Small intestine (tissue), 7 donors: ENCODE measurements around the gene TENT4A. TPM values are rescaled to one million over a fixed set of nuclear protein-coding genes. Genes with fewer than 3 reads are reported as not detected.

Experiments used
- DNase-seq, 2 donors: peaks; one replicate each; pipeline versions ENCODE4 v3.0.0 to v3.0.0-alpha.2; 2013
- FAIRE-seq: peaks from 2 replicates; lab custom pipeline; 2012; peaks lifted over from hg19 to GRCh38; lab: Jason Lieb, UNC
- H3K27ac ChIP-seq, 3 donors: one replicate each; pipeline ENCODE4 v1.5.1; 2013; ENCODE audit warnings: low read length in 2 of 3, mild to moderate bottlenecking in 2 of 3, control low read depth in 1 of 3, inconsistent platforms in 1 of 3, low read depth in 1 of 3, moderate library complexity in 1 of 3
- H3K27me3 ChIP-seq, 3 donors: one replicate each; pipeline ENCODE4 v1.6.1; 2013; ENCODE audit warnings: low read length in 3 of 3, inconsistent platforms in 1 of 3; ENCODE audit not compliant: control insufficient read depth in 3 of 3, insufficient read depth in 3 of 3
- H3K36me3 ChIP-seq, 3 donors: one replicate each; pipeline ENCODE4 v1.6.1; 2013; ENCODE audit warnings: low read length in 3 of 3, inconsistent platforms in 1 of 3, low read depth in 1 of 3, mild to moderate bottlenecking in 1 of 3, moderate library complexity in 1 of 3; ENCODE audit not compliant: control insufficient read depth in 3 of 3, insufficient read depth in 2 of 3
- H3K4me1 ChIP-seq, 3 donors: one replicate each; pipeline ENCODE4 v1.6.1; 2013; ENCODE audit warnings: low read length in 2 of 3, inconsistent platforms in 1 of 3, low read depth in 1 of 3, mild to moderate bottlenecking in 1 of 3, moderate library complexity in 1 of 3; ENCODE audit not compliant: control insufficient read depth in 3 of 3, insufficient read depth in 2 of 3
- H3K4me3 ChIP-seq, 3 donors: one replicate each; pipeline ENCODE4 v1.5.1; 2013; ENCODE audit warnings: low read length in 3 of 3, control low read depth in 1 of 3, inconsistent platforms in 1 of 3, low read depth in 1 of 3, mild to moderate bottlenecking in 1 of 3, moderate library complexity in 1 of 3
- H3K9me3 ChIP-seq, 2 donors: one replicate each; pipeline ENCODE4 v1.6.1; 2013; ENCODE audit warnings: low read depth in 1 of 2, low read length in 1 of 2; ENCODE audit not compliant: control insufficient read depth in 2 of 2, insufficient read depth in 1 of 2
- WGBS, 3 donors: extraction: QIAGEN DNeasy Blood & Tissue Kit; methylation state at CpG; one replicate each; pipeline ENCODE4 v1.1.7; 2013; 5-methylcytosine and 5-hydroxymethylcytosine counted together
- polyA plus RNA-seq, 4 donors: library from polyadenylated mRNA; stranded (reverse) in 3 of 4; unstranded in 1 of 4; fragments of 200-250 nt in 3 of 4; fragments of 120-200 nt in 1 of 4; gene quantifications; one replicate each; pipeline versions ENCODE4 v1.2.1 to v1.2.3, GENCODE V29; 2013
- donor health status: healthy with polysubstance abuse.
- donor health status: control.
- donor health status: control.
- donor health status: Bipolar disorder and iron deficiency.
- donor health status: healthy.

The TENT4A gene
- polyA plus RNA-seq, 4 donors, result 8.6 to 19.0 (median 11.2) TPM

- DNase-seq (no peak), FAIRE-seq (no peak)
- no peaks in the 10 kb centered on the region for H3K9me3 ChIP-seq
- H3K4me3 ChIP-seq, result no peak overlapping the region
- no peaks in the 10 kb centered on the region for H3K27me3 ChIP-seq
- H3K27ac ChIP-seq, result no peak overlapping the region
- WGBS, 3 donors, result 93 to 97% (median 96%) methylated on average over 12 of the region's 12 CpGs
- H3K36me3 ChIP-seq, result peaks cover 8 to 61% (median 10%) of the 10 kb centered on the region in 3 donors
- peaks cover 0 to 3% (median 3%) of the 10 kb centered on the region in 3 donors for H3K4me1 ChIP-seq
These were observed 27.4 kb downstream of the TENT4A start for GRCh38 chr5:6740586-6741150.

GRCh38 chr5:6742081-6742758 lies 29.0 kb downstream of the TENT4A start:
- DNase-seq (no peak), FAIRE-seq (no peak)
- no peak overlapping the region for H3K4me3 ChIP-seq
- no peaks in the 10 kb centered on the region for H3K27me3 ChIP-seq
- H3K9me3 ChIP-seq, result no peaks in the 10 kb centered on the region
- H3K36me3 ChIP-seq, result peaks cover 8 to 60% (median 10%) of the 10 kb centered on the region in 3 donors
- WGBS, 3 donors, result 90 to 93% (median 90%) methylated on average over 13 of the region's 13 CpGs
- peaks cover 0 to 3% (median 0%) of the 10 kb centered on the region in 3 donors for H3K4me1 ChIP-seq
- no peak overlapping the region for H3K27ac ChIP-seq

- WGBS, 3 donors, result 85 to 88% (median 87%) methylated on average over 10 of the region's 10 CpGs
- no peak overlapping the region for H3K4me3 ChIP-seq
- peaks cover 0 to 3% (median 0%) of the 10 kb centered on the region in 3 donors for H3K4me1 ChIP-seq
- FAIRE-seq, result no peak
- no peak overlapping the region for H3K27ac ChIP-seq
- no peaks in the 10 kb centered on the region for H3K27me3 ChIP-seq
- peaks cover 8 to 57% (median 13%) of the 10 kb centered on the region in 3 donors for H3K36me3 ChIP-seq
- DNase-seq, result no peak
- H3K9me3 ChIP-seq, result no peaks in the 10 kb centered on the region
These were observed 29.9 kb downstream of the TENT4A start for GRCh38 chr5:6743161-6743560.

GRCh38 chr5:6744841-6745705 lies 31.8 kb downstream of the TENT4A start:
- Histone ChIP-seq H3K27me3 (no peaks in the 10 kb centered on the region), H3K36me3 (peaks cover 5 to 58% (median 7%) of the 10 kb centered on the region in 3 donors), H3K9me3 (no peaks in the 10 kb centered on the region), H3K27ac (no peak overlapping the region), H3K4me1 (peaks cover 0 to 3% (median 0%) of the 10 kb centered on the region in 3 donors), H3K4me3 (no peak overlapping the region)
- DNase-seq (no peak), FAIRE-seq (no peak)
- 73 to 77% (median 77%) methylated on average over 12 of the region's 12 CpGs for WGBS, 3 donors

DNA sequence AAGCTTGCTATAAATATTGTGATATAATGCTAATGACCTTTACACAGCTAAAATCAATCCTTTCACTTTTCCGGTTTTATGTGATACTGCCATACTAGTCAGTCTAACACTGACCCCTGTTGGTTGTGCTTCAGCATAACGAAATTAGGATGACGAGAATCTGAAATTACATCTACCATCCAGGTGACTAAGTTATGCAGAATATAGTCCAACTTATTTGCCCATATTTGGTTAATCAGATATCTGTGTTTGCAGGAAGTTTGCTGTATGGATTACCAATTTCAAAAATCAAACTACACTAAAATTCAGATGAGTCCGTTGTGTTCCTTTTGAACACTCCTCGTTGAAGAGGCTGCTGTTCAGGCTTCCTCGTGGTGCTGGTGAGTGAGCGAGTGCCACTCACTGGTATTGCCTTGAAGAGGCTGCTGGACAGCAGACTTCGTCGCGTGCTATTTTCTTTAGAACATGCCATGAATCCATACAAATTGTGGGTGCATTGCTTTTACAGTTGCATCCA lies 32.5 kb downstream of the TENT4A start:
- 64 to 66% (median 66%) methylated on average over 10 of the region's 10 CpGs for WGBS, 3 donors
- H3K4me1 ChIP-seq, result peaks cover 0 to 3% (median 0%) of the 10 kb centered on the region in 3 donors
- no peak overlapping the region for H3K27ac ChIP-seq
- peak; percentile 71 to 81 for DNase-seq
- no peaks in the 10 kb centered on the region for H3K27me3 ChIP-seq
- no peaks in the 10 kb centered on the region for H3K9me3 ChIP-seq
- H3K4me3 ChIP-seq, result no peak overlapping the region
- peaks cover 10 to 59% (median 11%) of the 10 kb centered on the region in 3 donors for H3K36me3 ChIP-seq
- no peak for FAIRE-seq

DNA sequence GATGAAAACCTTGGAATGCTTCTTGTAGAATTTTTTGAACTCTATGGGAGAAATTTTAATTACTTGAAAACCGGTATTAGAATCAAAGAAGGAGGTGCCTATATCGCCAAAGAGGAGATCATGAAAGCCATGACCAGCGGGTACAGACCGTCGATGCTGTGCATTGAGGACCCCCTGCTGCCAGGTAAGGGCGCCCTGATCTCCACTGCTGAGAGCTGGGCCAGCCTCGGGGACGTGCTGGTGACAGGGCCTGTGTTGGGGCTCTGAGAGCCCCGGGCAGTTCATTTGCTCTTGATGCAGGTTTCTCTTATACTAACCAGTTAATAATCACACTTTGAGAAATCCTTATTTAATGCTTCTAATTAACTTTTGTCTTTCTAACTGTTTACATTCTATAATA lies 33.0 kb downstream of the TENT4A start:
- Histone ChIP-seq H3K27ac (no peak overlapping the region), H3K4me1 (peaks cover 0 to 3% (median 0%) of the 10 kb centered on the region in 3 donors), H3K4me3 (no peak overlapping the region), H3K27me3 (no peaks in the 10 kb centered on the region), H3K36me3 (peaks cover 10 to 59% (median 15%) of the 10 kb centered on the region in 3 donors), H3K9me3 (no peaks in the 10 kb centered on the region)
- FAIRE-seq, result no peak
- DNase-seq, result no peak
- WGBS, 3 donors, result 89 to 95% (median 94%) methylated on average over 9 of the region's 9 CpGs

DNA sequence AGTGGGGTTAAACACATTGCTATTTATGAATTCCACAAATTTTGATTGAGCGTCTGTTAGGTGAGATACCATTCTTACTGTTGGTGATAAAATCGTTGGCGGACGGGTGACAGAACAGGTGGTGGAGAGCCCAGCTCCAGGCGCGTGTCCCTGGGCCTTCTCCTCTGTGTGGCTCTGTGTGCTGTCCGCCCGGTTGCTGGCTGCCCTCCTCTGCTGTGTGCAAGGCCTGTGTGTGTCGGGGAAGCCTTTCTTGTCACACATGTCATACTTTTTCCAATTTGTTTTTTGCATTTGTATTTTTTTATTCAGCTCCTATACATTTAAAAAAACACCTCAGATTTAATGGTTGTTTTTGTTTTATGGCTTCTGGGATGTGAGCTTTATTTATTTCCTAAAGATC lies 33.9 kb downstream of the TENT4A start:
- H3K9me3 ChIP-seq, result no peaks in the 10 kb centered on the region
- no peaks in the 10 kb centered on the region for H3K27me3 ChIP-seq
- H3K27ac ChIP-seq, result no peak overlapping the region
- 88 to 95% (median 88%) methylated on average over 9 of the region's 9 CpGs for WGBS, 3 donors
- DNase-seq (no peak), FAIRE-seq (no peak)
- H3K4me1 ChIP-seq, result peaks cover 0 to 3% (median 0%) of the 10 kb centered on the region in 3 donors
- H3K36me3 ChIP-seq, result peaks cover 12 to 60% (median 21%) of the 10 kb centered on the region in 3 donors
- H3K4me3 ChIP-seq, result no peak overlapping the region

- H3K27me3 ChIP-seq, result no peaks in the 10 kb centered on the region
- H3K9me3 ChIP-seq, result no peaks in the 10 kb centered on the region
- H3K4me1 ChIP-seq, result peaks cover 0 to 3% (median 0%) of the 10 kb centered on the region in 3 donors
- FAIRE-seq (no peak), DNase-seq (no peak)
- 89 to 95% (median 94%) methylated on average over 11 of the region's 11 CpGs for WGBS, 3 donors
- no peak overlapping the region for H3K27ac ChIP-seq
- peaks cover 16 to 61% (median 19%) of the 10 kb centered on the region in 3 donors for H3K36me3 ChIP-seq
- H3K4me3 ChIP-seq, result no peak overlapping the region
These were observed 34.9 kb downstream of the TENT4A start for GRCh38 chr5:6748142-6748541.
